ENCODE measurements around the gene PCDHGA4. TPM values are rescaled to one million over a fixed set of nuclear protein-coding genes. Genes with fewer than 3 reads are reported as not detected.
"Not testable (repeated sequence)": the region's sequence is repeated elsewhere in the genome, so short reads cannot be mapped to it uniquely, and the experiment has no call there.

Gene PCDHGA4
- total RNA-seq, 1 experiment from 2014 or later = 2.6 TPM

- TF ChIP-seq, protein P1, sequence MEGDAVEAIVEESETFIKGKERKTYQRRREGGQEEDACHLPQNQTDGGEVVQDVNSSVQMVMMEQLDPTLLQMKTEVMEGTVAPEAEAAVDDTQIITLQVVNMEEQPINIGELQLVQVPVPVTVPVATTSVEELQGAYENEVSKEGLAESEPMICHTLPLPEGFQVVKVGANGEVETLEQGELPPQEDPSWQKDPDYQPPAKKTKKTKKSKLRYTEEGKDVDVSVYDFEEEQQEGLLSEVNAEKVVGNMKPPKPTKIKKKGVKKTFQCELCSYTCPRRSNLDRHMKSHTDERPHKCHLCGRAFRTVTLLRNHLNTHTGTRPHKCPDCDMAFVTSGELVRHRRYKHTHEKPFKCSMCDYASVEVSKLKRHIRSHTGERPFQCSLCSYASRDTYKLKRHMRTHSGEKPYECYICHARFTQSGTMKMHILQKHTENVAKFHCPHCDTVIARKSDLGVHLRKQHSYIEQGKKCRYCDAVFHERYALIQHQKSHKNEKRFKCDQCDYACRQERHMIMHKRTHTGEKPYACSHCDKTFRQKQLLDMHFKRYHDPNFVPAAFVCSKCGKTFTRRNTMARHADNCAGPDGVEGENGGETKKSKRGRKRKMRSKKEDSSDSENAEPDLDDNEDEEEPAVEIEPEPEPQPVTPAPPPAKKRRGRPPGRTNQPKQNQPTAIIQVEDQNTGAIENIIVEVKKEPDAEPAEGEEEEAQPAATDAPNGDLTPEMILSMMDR (conservative IDR thresholded peaks at IDR 0.05) = peak; percentile 59
- Mint-ChIP-seq H3K27me3 (ENCODE audit: low read depth) (peaks cover 9% of the 10 kb centered on the region), H3K4me1 (peaks cover 5 to 6% of the 10 kb centered on the region in 2 experiments), H3K4me3 (no peak within 1 kb of the TSS), H3K27ac (no peak within 1 kb of the TSS), H3K36me3 (ENCODE audit: insufficient read depth in 1 of 3, low read depth in 3 of 3) (peaks cover 9 to 42% (median 15%) of the 10 kb centered on the region in 3 experiments), H3K9me3 (peaks cover 59 to 66% of the 10 kb centered on the region in 2 experiments)
- Histone ChIP-seq H3K4ac (ENCODE audit: low read depth, low read length) (no peak within 1 kb of the TSS), H2AK5ac (ENCODE audit: insufficient read length, low read length) (no peak within 1 kb of the TSS), H2BK12ac (ENCODE audit: insufficient read length, low read depth, low read length) (no peak within 1 kb of the TSS), H4K8ac (replicated peaks; ENCODE audit: insufficient read length, low read depth, low read length) (no peak within 1 kb of the TSS), H3K14ac (ENCODE audit: insufficient read depth, low read length) (no peak within 1 kb of the TSS), H3K27me3 (ENCODE audit: insufficient read depth, low read length) (no peaks in the 10 kb centered on the region), H3K79me1 (ENCODE audit: insufficient read depth, low read depth, low read length, poor library complexity, severe bottlenecking) (no peaks in the 10 kb centered on the region), H2BK120ac (ENCODE audit: low read depth, low read length, poor library complexity, severe bottlenecking) (no peak within 1 kb of the TSS), H3K18ac (ENCODE audit: insufficient read length, low read depth, low read length) (no peak within 1 kb of the TSS), H4K5ac (ENCODE audit: insufficient read length, low read depth, low read length) (no peak within 1 kb of the TSS), H2BK20ac (ENCODE audit: low read depth, low read length, poor library complexity, severe bottlenecking) (no peak within 1 kb of the TSS), H3K23ac (ENCODE audit: insufficient read length, low read depth, low read length) (no peak within 1 kb of the TSS), H3K79me2 (ENCODE audit: insufficient read depth, low read length) (no peaks in the 10 kb centered on the region), H2BK15ac (ENCODE audit: low read depth, low read length) (no peak within 1 kb of the TSS), H4K91ac (ENCODE audit: insufficient read length, low read depth, low read length) (no peak within 1 kb of the TSS), H3K4me2 (ENCODE audit: insufficient read depth, insufficient read length, low read length) (no peak within 1 kb of the TSS), H3K4me1 (ENCODE audit: insufficient read depth, low read length) (no peaks in the 10 kb centered on the region), H3K56ac (ENCODE audit: insufficient read length, low read depth, low read length) (no peak within 1 kb of the TSS), H2AFZ (ENCODE audit: low read length) (no peak within 1 kb of the TSS), H3K9me3 (ENCODE audit: control insufficient read depth, low read depth, low read length) (peaks cover 22% of the 10 kb centered on the region), H3K27ac (ENCODE audit: insufficient read length, low read depth, low read length) (no peak within 1 kb of the TSS), H2BK5ac (ENCODE audit: insufficient read length, low read length) (no peak within 1 kb of the TSS), H3K23me2 (ENCODE audit: insufficient read length, low read depth, low read length, poor library complexity, severe bottlenecking) (peaks cover 9% of the 10 kb centered on the region), H4K20me1 (ENCODE audit: control insufficient read depth, insufficient read depth, insufficient read length) (no peaks in the 10 kb centered on the region), H3T11ph (ENCODE audit: low read length) (no peak within 1 kb of the TSS), H3K9ac (ENCODE audit: extremely low read depth, insufficient read length, low read length) (no peak within 1 kb of the TSS)
- no peak for DNase-seq
- WGBS (ENCODE audit: extremely low coverage, insufficient read length, low lambda C conversion rate) = no CpG with 5 or more reads among the region's 21 CpGs
Measured at GRCh38 chr5:141330299-141331080, 24.3 kb upstream of the PCDHGA4 start, which contains the start of gene PCDHGA1. TSS of gene PCDHGA1 (plus strand) at chr5:141330514.

GRCh38 chr5:141332571-141332970 lies 22.2 kb upstream of the PCDHGA4 start:
- not testable (repeated sequence) for H2BK120ac ChIP-seq (ENCODE audit: low read depth, low read length, poor library complexity, severe bottlenecking); H2AK5ac ChIP-seq (ENCODE audit: insufficient read length, low read length)

More at GRCh38 chr5:141332571-141332970, 22.2 kb upstream of the PCDHGA4 start:
- H3K18ac ChIP-seq (ENCODE audit: insufficient read length, low read depth, low read length); H2AFZ ChIP-seq (ENCODE audit: low read length); H3K4me1 Mint-ChIP-seq; H3K27me3 ChIP-seq (ENCODE audit: insufficient read depth, low read length); H3K56ac ChIP-seq (ENCODE audit: insufficient read length, low read depth, low read length); H3K23ac ChIP-seq (ENCODE audit: insufficient read length, low read depth, low read length); H3K4me2 ChIP-seq (ENCODE audit: insufficient read depth, insufficient read length, low read length); H3K4me3 Mint-ChIP-seq; DNase-seq; H4K5ac ChIP-seq (ENCODE audit: insufficient read length, low read depth, low read length); H3K27ac Mint-ChIP-seq; H4K8ac ChIP-seq (replicated peaks; ENCODE audit: insufficient read length, low read depth, low read length); H3K79me2 ChIP-seq (ENCODE audit: insufficient read depth, low read length); H2BK12ac ChIP-seq (ENCODE audit: insufficient read length, low read depth, low read length); H4K20me1 ChIP-seq (ENCODE audit: control insufficient read depth, insufficient read depth, insufficient read length); H2BK20ac ChIP-seq (ENCODE audit: low read depth, low read length, poor library complexity, severe bottlenecking); H4K91ac ChIP-seq (ENCODE audit: insufficient read length, low read depth, low read length); H3K23me2 ChIP-seq (ENCODE audit: insufficient read length, low read depth, low read length, poor library complexity, severe bottlenecking); H2BK15ac ChIP-seq (ENCODE audit: low read depth, low read length); H3K27ac ChIP-seq (ENCODE audit: insufficient read length, low read depth, low read length); H3K79me1 ChIP-seq (ENCODE audit: insufficient read depth, low read depth, low read length, poor library complexity, severe bottlenecking); H3K4ac ChIP-seq (ENCODE audit: low read depth, low read length); H3K9ac ChIP-seq (ENCODE audit: extremely low read depth, insufficient read length, low read length); H3K4me1 ChIP-seq (ENCODE audit: insufficient read depth, low read length); H3T11ph ChIP-seq (ENCODE audit: low read length); H3K27me3 Mint-ChIP-seq (ENCODE audit: low read depth); H3K14ac ChIP-seq (ENCODE audit: insufficient read depth, low read length); H2BK5ac ChIP-seq (ENCODE audit: insufficient read length, low read length): not testable (repeated sequence)
- WGBS (ENCODE audit: extremely low coverage, insufficient read length, low lambda C conversion rate) = no CpG with 5 or more reads among the region's 39 CpGs
- H3K9me3 ChIP-seq (ENCODE audit: control insufficient read depth, low read depth, low read length) = peaks cover 22% of the 10 kb centered on the region
- Mint-ChIP-seq H3K36me3 (ENCODE audit: insufficient read depth in 1 of 3, low read depth in 3 of 3) (peaks cover 9 to 27% (median 15%) of the 10 kb centered on the region in 3 experiments), H3K9me3 (peaks cover 53 to 64% of the 10 kb centered on the region in 2 experiments)

All from H9 (cell line).